Gastrocnemius medialis (tissue), 4 donors: ENCODE data around the gene FLNB. TPM values are rescaled to one million over a fixed set of nuclear protein-coding genes. Genes with fewer than 3 reads are reported as not detected.
A peak's percentile ranks its signal among the peaks of the same experiment; 100 is the strongest.

Experiments used
- ATAC-seq, 2 donors: fragments of 150-250 bp; one replicate each; pipeline ENCODE4 v1.9.1; 2016
- DNase-seq, 2 donors: peaks; one replicate each; pipeline ENCODE4 v3.0.0-alpha.2; 2019
- H3K27ac ChIP-seq, 4 donors: fragments of 200-600 bp; sonication (generic); 1 replicate in 1 of 4; 2 replicates in 3 of 4; pipeline ENCODE4 v1.5.1; 2016 to 2018; ENCODE audit warnings: mild to moderate bottlenecking in 2 of 4, moderate library complexity in 1 of 4
- H3K27me3 ChIP-seq, 3 donors: fragments of 200-600 bp; sonication (generic) in 2 of 3; 1 replicate in 1 of 3; 2 replicates in 2 of 3; pipeline versions ENCODE4 v1.5.1 to v1.6.0; 2016 to 2019; ENCODE audit warnings: mild to moderate bottlenecking in 1 of 3, moderate library complexity in 1 of 3
- H3K36me3 ChIP-seq, 2 donors: fragments of 200-600 bp; sonication (generic) in 1 of 2; one replicate each; pipeline ENCODE4 v1.5.1; 2017 to 2018
- H3K4me1 ChIP-seq, 2 donors: fragments of 200-600 bp; sonication (generic) in 1 of 2; one replicate each; pipeline ENCODE4 v1.5.1; 2016 to 2017; ENCODE audit warnings: mild to moderate bottlenecking in 2 of 2
- H3K4me3 ChIP-seq, 4 donors: fragments of 200-600 bp; sonication (generic) in 3 of 4; 1 replicate in 1 of 4; 2 replicates in 3 of 4; pipeline ENCODE4 v1.5.1; 2016 to 2019; ENCODE audit warnings: mild to moderate bottlenecking in 2 of 4
- H3K9me3 ChIP-seq, 3 donors: fragments of 200-600 bp; sonication (generic) in 2 of 3; 1 replicate in 1 of 3; 2 replicates in 2 of 3; pipeline ENCODE4 v1.5.1; 2016 to 2019
- POLR2A ChIP-seq, 2 donors: fragments of 450-650 bp; IDR thresholded peaks; one replicate each; pipeline ENCODE4 v1.6.1; 2017; ENCODE audit warnings: antibody characterized with exemption in 2 of 2, mild to moderate bottlenecking in 2 of 2, moderate library complexity in 2 of 2
- in situ Hi-C, 4 donors: fragments of 200-750 bp; cut with MboI; loops; one replicate each; pipeline versions ENCODE4 v1.15.0 to v1.8.0; 2017; ENCODE audit warnings: low sequenced_read_pairs in 4 of 4
- intact Hi-C: fragments of 100-400 bp; cut with DNase I; formaldehyde crosslinking; loops from one replicate; pipeline ENCODE4 v1.15.1; 2023; ENCODE audit warnings: low total_unique reads
- total RNA-seq, 4 donors: library from RNA; depleted of rRNA; stranded (reverse); fragments of >200 nt; gene quantifications; one replicate each; pipeline versions ENCODE4 v1.1.0 to v1.2.3, GENCODE V29; 2016
- TF ChIP-seq, protein P1 (sequence below), 5 experiments: fragments of 450-650 bp in 3 of 5; fragments of 200-600 bp in 2 of 5; sonication (generic) in 2 of 5; IDR thresholded peaks in 4 of 5; conservative IDR thresholded peaks in 1 of 5; 1 replicate in 4 of 5; 2 replicates in 1 of 5; pipeline ENCODE4 v1.5.1; 2016 to 2019; ENCODE audit warnings: antibody characterized with exemption in 5 of 5, mild to moderate bottlenecking in 3 of 5, moderate library complexity in 3 of 5

The FLNB gene
- total RNA-seq, 4 donors from 2014 or later = 10.9 to 21.5 (median 12.0) TPM

GRCh38 chr3:58116161-58116955 lies 108.1 kb downstream of the FLNB start:
- no peak for ATAC-seq
- no peaks in the 10 kb centered on the region for H3K27me3 ChIP-seq
- no peaks in the 10 kb centered on the region for H3K36me3 ChIP-seq
- intact Hi-C loops = no loop called here
- H3K4me3 ChIP-seq = no peak overlapping the region
- in situ Hi-C loops = no loop called here
- TF ChIP-seq, protein P1, sequence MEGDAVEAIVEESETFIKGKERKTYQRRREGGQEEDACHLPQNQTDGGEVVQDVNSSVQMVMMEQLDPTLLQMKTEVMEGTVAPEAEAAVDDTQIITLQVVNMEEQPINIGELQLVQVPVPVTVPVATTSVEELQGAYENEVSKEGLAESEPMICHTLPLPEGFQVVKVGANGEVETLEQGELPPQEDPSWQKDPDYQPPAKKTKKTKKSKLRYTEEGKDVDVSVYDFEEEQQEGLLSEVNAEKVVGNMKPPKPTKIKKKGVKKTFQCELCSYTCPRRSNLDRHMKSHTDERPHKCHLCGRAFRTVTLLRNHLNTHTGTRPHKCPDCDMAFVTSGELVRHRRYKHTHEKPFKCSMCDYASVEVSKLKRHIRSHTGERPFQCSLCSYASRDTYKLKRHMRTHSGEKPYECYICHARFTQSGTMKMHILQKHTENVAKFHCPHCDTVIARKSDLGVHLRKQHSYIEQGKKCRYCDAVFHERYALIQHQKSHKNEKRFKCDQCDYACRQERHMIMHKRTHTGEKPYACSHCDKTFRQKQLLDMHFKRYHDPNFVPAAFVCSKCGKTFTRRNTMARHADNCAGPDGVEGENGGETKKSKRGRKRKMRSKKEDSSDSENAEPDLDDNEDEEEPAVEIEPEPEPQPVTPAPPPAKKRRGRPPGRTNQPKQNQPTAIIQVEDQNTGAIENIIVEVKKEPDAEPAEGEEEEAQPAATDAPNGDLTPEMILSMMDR (IDR thresholded peaks at IDR 0.05 in 4 of 5, conservative IDR thresholded peaks at IDR 0.05 in 1 of 5) = no peak
- TF ChIP-seq POLR2A (IDR thresholded peaks at IDR 0.05) = no peak
- H3K27ac ChIP-seq = peak overlapping the region in 2 of 4 donors; percentile 7 to 51
- DNase-seq = no peak
- H3K4me1 ChIP-seq = peaks cover 5 to 12% of the 10 kb centered on the region in 2 donors
- no peaks in the 10 kb centered on the region for H3K9me3 ChIP-seq

DNA sequence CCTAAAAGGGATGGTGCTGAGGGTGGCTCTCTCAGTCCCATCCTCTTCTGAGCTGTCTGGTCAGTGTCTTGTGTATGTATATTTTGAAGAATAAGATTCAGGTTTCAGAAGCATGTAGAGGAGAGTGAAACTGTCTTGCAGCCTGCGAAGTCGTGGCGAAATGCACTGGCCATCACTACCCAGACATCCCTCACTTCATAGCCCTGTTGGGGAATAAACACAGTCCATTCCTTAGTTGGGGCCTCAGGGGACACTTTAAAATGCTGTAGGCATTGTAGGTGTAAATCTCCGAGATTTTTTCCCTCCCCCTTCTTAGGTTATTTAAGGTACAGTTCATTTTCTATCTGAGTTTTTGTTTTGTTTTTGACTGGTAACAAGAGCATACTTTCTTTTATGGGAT lies 108.8 kb downstream of the FLNB start:
- peak overlapping the region in 3 of 4 donors; percentile 7 to 51 (median 19) for H3K27ac ChIP-seq
- H3K36me3 ChIP-seq = no peaks in the 10 kb centered on the region
- TF ChIP-seq, protein P1 (IDR thresholded peaks at IDR 0.05 in 4 of 5, conservative IDR thresholded peaks at IDR 0.05 in 1 of 5) = no peak
- TF ChIP-seq POLR2A (IDR thresholded peaks at IDR 0.05) = no peak
- intact Hi-C loops (no loop called here), in situ Hi-C loops (no loop called here)
- no peak for ATAC-seq
- no peak overlapping the region for H3K4me3 ChIP-seq
- H3K9me3 ChIP-seq = no peaks in the 10 kb centered on the region
- H3K4me1 ChIP-seq = peaks cover 5 to 12% of the 10 kb centered on the region in 2 donors
- DNase-seq = no peak
- H3K27me3 ChIP-seq = no peaks in the 10 kb centered on the region

GRCh38 chr3:58117561-58118181 lies 109.4 kb downstream of the FLNB start:
- H3K4me3 ChIP-seq = no peak overlapping the region
- H3K27me3 ChIP-seq = no peaks in the 10 kb centered on the region
- TF ChIP-seq POLR2A (IDR thresholded peaks at IDR 0.05) = no peak
- TF ChIP-seq, protein P1 (IDR thresholded peaks at IDR 0.05 in 4 of 5, conservative IDR thresholded peaks at IDR 0.05 in 1 of 5) = no peak
- no peaks in the 10 kb centered on the region for H3K36me3 ChIP-seq
- peaks cover 5 to 12% of the 10 kb centered on the region in 2 donors for H3K4me1 ChIP-seq
- no peaks in the 10 kb centered on the region for H3K9me3 ChIP-seq
- in situ Hi-C loops (no loop called here), intact Hi-C loops (no loop called here)
- H3K27ac ChIP-seq = peak overlapping the region in 3 of 4 donors; percentile 7 to 51 (median 19)
- DNase-seq (no peak), ATAC-seq (peak in 1 of 2 donors; percentile 31)

DNA sequence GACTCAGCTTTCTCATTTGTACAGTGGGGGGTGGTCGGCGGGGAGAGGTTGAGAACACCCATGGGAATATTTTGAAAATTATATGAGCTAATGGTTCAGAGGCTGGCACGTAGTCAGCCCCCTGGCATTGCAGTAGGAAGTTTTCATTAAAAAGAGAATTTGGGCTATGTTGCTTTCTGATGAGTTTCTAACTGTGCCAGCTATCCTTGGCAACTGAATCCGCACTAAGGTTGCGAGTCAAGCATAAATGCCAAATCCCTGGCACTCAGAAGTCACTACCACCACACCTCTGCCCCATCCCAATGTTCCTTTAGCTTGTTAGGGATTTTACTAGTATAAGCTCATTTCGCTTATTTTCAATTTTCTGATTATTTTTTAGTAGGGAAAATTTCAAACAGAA lies 111.0 kb downstream of the FLNB start:
- Histone ChIP-seq H3K4me1 (peaks cover 5 to 12% of the 10 kb centered on the region in 2 donors), H3K27me3 (no peaks in the 10 kb centered on the region), H3K9me3 (no peaks in the 10 kb centered on the region), H3K4me3 (no peak overlapping the region), H3K36me3 (no peaks in the 10 kb centered on the region), H3K27ac (no peak overlapping the region)
- in situ Hi-C loops (no loop called here), intact Hi-C loops (no loop called here)
- no peak for ATAC-seq
- DNase-seq = no peak
- no peak for TF ChIP-seq POLR2A (IDR thresholded peaks at IDR 0.05)
- TF ChIP-seq, protein P1 (IDR thresholded peaks at IDR 0.05 in 4 of 5, conservative IDR thresholded peaks at IDR 0.05 in 1 of 5) = no peak
